Stimulated activated CD4-positive, alpha-beta T cell treated with anti-CD3 and anti-CD28 coated beads, Interleukin-4, amount 100 ng/mL, for 1 hour (primary cell): ENCODE results near the gene ZDHHC13.
"Not testable (repeated sequence)": the region's sequence is repeated elsewhere in the genome, so short reads cannot be mapped to it uniquely, and the experiment has no call there.

Experiments
- DNase-seq: peaks from one replicate; pipeline ENCODE4 v3.0.0-alpha.2; 2020

ZDHHC13 gene

DNA sequence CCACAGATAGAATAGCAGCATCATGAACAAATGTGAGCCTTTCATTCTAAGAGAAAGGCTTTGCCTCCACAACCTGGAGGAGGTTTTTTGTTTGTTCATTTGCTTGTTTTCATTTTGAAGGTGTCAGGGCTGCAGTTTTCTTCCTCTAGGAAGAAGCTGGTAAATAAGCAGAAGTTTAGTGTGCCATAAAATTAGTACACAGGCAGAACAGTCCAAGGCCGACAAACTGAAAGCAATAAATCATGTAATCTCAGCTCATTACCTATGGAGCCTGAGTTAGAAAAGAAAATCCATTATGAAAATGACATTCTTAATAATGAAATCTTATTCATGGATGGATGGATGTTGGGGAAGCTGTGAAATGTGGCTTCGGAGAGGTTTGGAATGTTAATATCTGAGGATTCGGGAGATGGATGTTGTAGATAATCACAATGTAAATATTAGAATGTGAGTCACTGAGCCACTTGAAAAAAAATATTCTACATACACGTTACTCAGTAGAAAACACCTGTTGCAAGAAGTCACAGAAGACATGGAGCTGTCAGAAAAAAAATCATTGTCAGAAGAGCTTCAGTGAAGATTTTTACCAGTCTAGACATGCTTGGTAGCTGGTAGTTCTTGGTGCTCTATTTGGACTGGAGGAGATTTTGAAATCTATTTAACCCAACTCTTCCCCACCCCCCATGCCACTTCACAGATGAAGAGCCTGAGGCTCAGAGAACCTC is 15.0 kb upstream of the ZDHHC13 start:
- DNase-seq, result no peak

DNA sequence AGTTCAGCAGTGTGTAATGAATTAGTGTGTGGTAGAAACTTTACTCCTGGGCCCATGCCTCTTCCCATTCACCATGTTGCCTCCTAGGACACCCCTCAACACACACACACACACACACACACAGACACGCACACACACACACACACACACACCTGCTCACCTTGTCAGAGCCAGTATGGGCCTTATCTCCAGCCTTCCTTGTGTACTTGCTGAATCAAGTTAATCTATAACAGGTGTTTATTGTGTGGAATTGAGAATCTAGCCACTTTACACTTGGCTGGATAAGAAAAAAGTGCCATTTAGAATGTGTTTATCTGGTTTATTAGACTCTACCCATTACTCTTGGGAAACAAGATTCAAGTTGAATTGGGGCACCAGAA is 14.5 kb upstream of the ZDHHC13 start:
- DNase-seq, result no peak

DNA sequence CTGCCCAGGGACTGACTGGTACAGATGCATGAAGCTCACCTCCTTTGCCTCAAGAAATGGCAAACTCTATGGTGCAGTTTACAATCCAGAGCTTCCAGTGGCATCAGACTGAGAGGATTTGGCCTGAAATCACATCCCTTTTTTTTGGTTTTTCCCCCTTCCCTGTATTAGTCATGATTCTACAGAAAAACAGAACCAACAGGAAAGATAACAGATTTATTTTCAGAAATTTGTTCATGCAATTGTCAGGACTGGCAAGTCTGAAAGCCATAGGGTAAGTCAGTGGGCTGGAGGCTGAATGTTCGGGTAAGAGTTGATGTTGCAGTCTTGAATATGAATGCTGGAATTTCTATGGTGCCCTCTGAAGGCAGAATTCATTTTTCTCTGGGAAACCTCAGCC is 12.0 kb upstream of the ZDHHC13 start:
- DNase-seq, result no peak

DNA sequence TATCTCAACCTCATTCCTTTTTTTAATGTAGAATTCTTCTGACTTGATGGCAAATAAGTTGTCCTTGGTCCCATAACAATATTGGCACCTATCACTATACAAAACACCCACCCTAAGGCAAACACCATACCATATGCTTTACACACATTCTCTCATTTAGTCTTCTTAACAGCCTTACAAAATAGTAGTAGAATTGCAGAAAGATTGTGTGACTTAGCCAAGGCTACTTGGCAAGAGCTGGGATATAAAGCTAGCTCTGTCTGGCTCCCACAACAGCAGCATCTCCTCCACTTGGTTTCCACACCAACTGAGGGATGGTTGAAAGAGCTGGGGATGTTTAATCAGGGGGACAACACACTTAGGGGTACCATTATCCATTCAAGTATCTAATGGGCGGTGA is 9.8 kb upstream of the ZDHHC13 start:
- no peak for DNase-seq

DNA sequence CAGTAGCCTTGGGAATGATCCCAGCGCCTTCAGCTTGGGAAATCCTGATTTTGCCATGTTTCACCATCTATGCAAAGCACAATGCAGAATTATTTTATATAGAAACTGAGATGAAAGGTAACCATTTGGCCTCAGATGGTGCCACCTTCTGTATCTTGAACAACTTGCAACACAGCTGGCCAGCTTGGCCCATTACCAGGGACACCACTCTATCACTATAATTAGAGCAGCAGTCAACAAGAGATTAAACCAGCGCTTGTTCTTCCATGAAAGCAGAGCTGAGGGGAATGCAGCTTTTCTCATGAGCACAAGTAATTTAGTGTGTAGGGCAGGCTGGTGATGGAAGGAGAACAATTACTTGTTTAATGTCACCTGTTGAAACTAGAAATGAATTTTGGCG is 6.7 kb upstream of the ZDHHC13 start:
- DNase-seq, result no peak

DNA sequence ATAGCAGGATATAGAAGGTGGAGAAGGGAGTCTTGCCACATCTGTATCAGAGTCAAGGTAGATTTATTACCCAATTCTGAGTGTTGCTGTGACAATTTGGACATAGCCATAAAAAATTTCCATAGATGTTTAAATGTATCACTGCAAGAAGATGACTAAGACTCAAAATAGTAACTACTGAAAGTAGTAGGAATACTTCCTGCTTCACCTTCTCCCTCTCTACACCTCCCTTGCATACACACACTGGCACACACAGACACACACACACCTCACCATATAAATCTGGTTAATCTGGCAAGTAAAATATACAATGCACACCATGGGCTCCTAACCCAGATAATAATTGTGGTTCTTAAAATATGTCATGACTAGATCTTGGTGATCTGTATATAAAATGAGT is 5.2 kb upstream of the ZDHHC13 start:
- no peak for DNase-seq

GRCh38 chr11:19116276-19116970 is 545 bp upstream of the ZDHHC13 start:
- DNase-seq, result no peak

GRCh38 chr11:19117760-19118097 is 761 bp downstream of the ZDHHC13 start:
- no peak for DNase-seq

DNA sequence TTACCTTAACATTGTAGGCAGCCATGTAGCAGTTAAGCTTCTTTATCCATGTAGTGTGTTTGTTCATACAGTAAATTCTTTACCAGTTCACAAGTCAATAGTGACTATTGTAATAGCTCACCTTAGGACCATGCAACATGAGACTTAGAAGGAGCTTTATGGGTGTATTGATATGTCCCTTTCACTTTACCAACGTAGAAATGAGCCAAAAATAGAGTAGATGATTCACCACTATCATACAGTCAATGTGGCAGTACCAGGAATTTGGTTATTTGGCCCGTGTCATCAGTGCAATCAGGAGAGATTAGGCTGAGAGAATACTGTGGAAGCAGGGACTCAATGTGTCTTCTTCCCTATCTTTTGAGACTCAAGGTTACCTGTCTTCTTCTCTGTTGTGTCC is 4.7 kb downstream of the ZDHHC13 start:
- no peak for DNase-seq

DNA sequence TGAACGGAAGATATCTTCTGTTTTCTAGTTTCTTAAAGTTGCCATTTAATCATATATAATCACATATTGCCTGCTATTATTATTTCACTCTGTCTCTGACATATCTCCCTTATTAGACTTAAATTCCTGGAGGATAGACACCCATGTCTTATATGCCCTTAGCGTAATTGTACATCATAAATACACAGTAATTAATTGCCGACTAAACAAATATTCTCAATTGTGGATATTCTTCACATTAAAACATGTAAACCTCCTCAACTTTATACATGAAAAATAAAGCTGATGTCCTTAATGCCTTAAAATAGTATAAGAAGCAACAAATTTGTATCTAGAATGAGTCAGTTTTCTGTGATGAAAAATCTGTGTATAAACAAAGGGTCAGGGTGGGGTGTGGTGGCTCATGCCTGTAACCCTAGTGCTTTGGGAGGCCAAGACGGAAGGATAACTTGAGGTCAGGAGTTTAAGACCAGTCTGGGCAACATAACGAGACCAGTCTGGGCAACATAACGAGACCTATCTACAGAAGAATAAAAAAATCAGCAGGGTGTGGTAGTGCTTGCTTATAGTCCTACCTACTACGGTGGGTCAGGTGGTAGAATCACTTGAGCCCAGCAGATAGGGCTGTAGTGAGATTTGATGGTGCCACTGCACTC is 6.1 kb downstream of the ZDHHC13 start:
- DNase-seq, result no peak

DNA sequence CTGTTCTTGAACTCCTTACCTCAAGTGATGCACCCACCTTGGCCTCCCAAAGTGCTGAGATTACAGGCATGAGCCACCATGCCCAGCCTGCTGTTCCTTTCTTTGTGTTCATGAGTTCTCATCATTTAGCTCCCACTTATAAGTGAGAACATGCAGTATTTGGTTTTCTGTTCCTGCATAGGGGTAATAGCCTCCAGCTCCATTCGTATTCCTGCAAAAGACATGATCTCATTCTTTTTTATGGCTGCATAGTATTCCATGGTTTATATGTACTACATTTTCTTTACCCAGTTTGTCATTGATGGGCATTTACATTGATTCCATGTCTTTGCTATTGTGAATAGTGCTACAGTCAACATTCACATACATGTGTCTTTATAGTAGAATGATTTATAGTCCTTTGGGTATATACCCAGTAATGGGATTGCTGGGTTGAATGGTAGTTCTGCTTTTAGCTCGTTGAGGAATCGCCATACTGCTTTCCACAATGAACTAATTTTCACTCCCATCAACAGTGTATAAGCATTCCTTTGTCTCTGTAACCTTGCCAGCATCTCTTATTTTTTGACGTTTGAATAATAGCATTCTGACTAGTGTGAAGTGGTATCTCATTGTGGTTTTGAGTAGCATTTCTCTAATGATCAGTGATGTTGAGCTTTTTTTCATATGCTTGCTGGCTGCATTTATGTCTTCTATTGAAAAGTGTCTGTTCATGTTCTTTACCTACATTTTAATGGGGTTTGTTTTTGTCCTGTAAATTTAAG is 9.8 kb downstream of the ZDHHC13 start:
- not testable (repeated sequence) for DNase-seq

DNA sequence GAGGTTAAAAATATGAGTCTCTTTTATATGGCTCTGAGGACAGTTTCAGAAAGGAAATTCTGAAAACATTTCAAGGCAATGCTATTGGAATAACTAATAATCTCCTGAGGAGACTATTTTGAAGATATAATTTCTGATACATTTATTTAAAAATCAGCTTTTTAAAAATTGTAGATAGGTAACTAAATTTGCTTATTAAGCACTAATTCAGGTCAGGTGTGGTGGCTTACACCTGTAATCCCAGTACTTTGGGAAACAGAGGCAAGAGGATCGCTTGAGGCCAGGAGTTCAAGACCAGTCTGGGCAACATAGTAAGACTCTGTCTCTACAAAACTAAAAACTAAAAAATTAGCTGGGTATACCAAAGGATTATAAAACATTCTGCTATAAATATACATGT is 17.0 kb downstream of the ZDHHC13 start:
- DNase-seq, result no peak

DNA sequence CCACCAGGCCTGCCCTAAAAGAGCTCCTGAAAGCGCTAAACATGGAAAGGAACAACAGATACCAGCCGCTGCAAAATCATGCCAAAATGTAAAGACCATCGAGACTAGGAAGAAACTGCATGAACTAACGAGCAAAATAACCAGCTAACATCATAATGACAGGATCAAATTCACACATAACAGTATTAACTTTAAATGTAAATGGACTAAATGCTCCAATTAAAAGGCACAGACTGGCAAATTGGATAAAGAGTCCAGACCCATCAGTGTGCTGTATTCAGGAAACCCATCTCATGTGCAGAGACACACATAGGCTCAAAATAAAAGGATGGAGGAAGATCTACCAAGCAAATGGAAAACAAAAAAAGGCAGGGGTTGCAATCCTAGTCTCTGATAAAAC is 19.9 kb downstream of the ZDHHC13 start:
- not testable (repeated sequence) for DNase-seq

DNA sequence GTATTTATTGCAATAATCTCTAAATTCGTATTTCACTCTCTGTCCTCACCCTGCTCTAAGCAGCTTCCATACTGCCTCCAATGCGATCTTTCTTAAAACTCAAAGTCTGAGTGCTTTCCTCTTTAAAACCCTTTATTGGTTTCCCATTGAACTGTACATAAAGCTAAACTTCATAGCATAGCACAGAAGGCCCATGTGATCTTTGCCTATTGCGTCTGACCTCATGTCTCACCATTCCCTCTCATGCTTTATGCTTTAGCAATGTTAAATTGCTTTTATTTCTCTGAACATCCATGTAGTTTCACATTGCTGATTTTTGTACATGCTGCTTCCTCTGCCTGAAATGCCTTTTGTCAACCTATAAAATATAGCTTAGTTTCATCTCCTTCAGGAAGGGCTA is 28.4 kb downstream of the ZDHHC13 start:
- DNase-seq, result no peak

- DNase-seq, result no peak
Measured at GRCh38 chr11:19156892-19157291, 39.9 kb downstream of the ZDHHC13 start.

- DNase-seq, result no peak
Measured at GRCh38 chr11:19160847-19161246, 43.9 kb downstream of the ZDHHC13 start.

- no peak for DNase-seq
Measured at GRCh38 chr11:19161651-19162050, 44.7 kb downstream of the ZDHHC13 start.

- no peak for DNase-seq
Measured at GRCh38 chr11:19162951-19163505, 46.1 kb downstream of the ZDHHC13 start.

GRCh38 chr11:19163617-19164016 is 46.6 kb downstream of the ZDHHC13 start:
- DNase-seq, result no peak

- DNase-seq, result no peak
Measured at GRCh38 chr11:19164230-19164855, 47.4 kb downstream of the ZDHHC13 start.

GRCh38 chr11:19164881-19165280 is 47.9 kb downstream of the ZDHHC13 start:
- DNase-seq, result no peak

GRCh38 chr11:19168090-19168489 is 51.1 kb downstream of the ZDHHC13 start:
- DNase-seq, result no peak
